HEK293 (cell line): ENCODE data around the gene EPN1.

ENCODE experiments used
- CTCF ChIA-PET: fragments of 350-600 bp; formaldehyde crosslinking; extraction: SDS; loops from one replicate; lab custom pipeline; 2021; ENCODE audit warnings: antibody characterized with exemption; lab: Yijun Ruan, JAX
- POLR2A ChIA-PET: fragments of 300-600 bp; formaldehyde crosslinking; extraction: SDS; loops from one replicate; lab custom pipeline; 2020; ENCODE audit warnings: antibody characterized with exemption, inconsistent platforms; lab: Yijun Ruan, JAX
- H3K27ac ChIP-seq: fragments of 200-500 bp; sonication (Bioruptor generic); 2 replicates; pipeline ENCODE4 v1.5.1; 2014; ENCODE audit warnings: low read depth, low read length, control low read depth, inconsistent platforms; ENCODE audit errors: extremely low read depth
- H3K36me3 ChIP-seq, 2 experiments: fragments of 200-500 bp in 1 of 2; sonication (Bioruptor generic) in 1 of 2; 1 replicate in 1 of 2; 2 replicates in 1 of 2; pipeline ENCODE4 v1.5.1; 2014 to 2017; ENCODE audit warnings: inconsistent platforms in 2 of 2, low read length in 2 of 2; ENCODE audit not compliant: control insufficient read depth in 2 of 2, insufficient read depth in 1 of 2
- H3K4me1 ChIP-seq: fragments of 200-500 bp; sonication (Bioruptor generic); 2 replicates; pipeline ENCODE4 v1.5.1; 2014; ENCODE audit warnings: mild to moderate bottlenecking, low read length, inconsistent platforms; ENCODE audit not compliant: control insufficient read depth, insufficient read depth
- H3K4me3 ChIP-seq: 2 replicates; pipeline ENCODE4 v1.5.1; 2011; ENCODE audit warnings: low read depth, mild to moderate bottlenecking, control low read depth, low read length, moderate library complexity
- H3K9me3 ChIP-seq: fragments of 200-500 bp; sonication (Bioruptor generic); 2 replicates; pipeline ENCODE4 v1.5.1; 2014; ENCODE audit warnings: low read depth, low read length, inconsistent platforms; ENCODE audit not compliant: control insufficient read depth, insufficient read depth
- BCL11A ChIP-seq: fragments of 450-650 bp; formaldehyde crosslinking; IDR thresholded peaks from 2 replicates; pipeline ENCODE4 v1.5.1; 2016; ENCODE audit warnings: low read depth, missing biosample characterization, missing genetic modification characterization
- HOXC10 ChIP-seq: sonication (generic); formaldehyde crosslinking; IDR thresholded peaks from 2 replicates; pipeline ENCODE4 v1.8.1; 2023; ENCODE audit warnings: mild to moderate bottlenecking, missing genetic modification reagents
- HOXD13 ChIP-seq: sonication (generic); formaldehyde crosslinking; IDR thresholded peaks from 2 replicates; pipeline ENCODE4 v1.8.0; 2022; ENCODE audit warnings: missing genetic modification reagents, borderline replicate concordance
- MEIS1 ChIP-seq: sonication (generic); formaldehyde crosslinking; IDR thresholded peaks from 2 replicates; pipeline ENCODE4 v1.8.1; 2022; ENCODE audit warnings: missing genetic modification reagents, mild to moderate bottlenecking, borderline replicate concordance
- SCRT2 ChIP-seq: fragments of 450-650 bp; formaldehyde crosslinking; IDR thresholded peaks from 2 replicates; pipeline ENCODE4 v1.5.1; 2016; ENCODE audit warnings: missing biosample characterization, missing genetic modification characterization
- YY1 ChIP-seq: fragments of 450-650 bp; formaldehyde crosslinking; IDR thresholded peaks from 2 replicates; pipeline ENCODE4 v1.5.1; 2018; ENCODE audit warnings: missing biosample characterization, missing genetic modification characterization
- ZBTB48 ChIP-seq: fragments of 450-650 bp; formaldehyde crosslinking; IDR thresholded peaks from 2 replicates; pipeline ENCODE4 v1.5.1; 2016; ENCODE audit warnings: missing biosample characterization, missing genetic modification characterization
- ZBTB6 ChIP-seq: fragments of 450-650 bp; formaldehyde crosslinking; IDR thresholded peaks from 2 replicates; pipeline ENCODE4 v1.5.1; 2017; ENCODE audit warnings: missing biosample characterization, missing genetic modification characterization
- ZFP69B ChIP-seq: fragments of 450-650 bp; formaldehyde crosslinking; IDR thresholded peaks from 2 replicates; pipeline ENCODE4 v1.5.1; 2016; ENCODE audit warnings: missing biosample characterization, missing genetic modification characterization
- ZNF112 ChIP-seq: fragments of 450-650 bp; formaldehyde crosslinking; IDR thresholded peaks from 2 replicates; pipeline ENCODE4 v1.5.0; 2017; ENCODE audit warnings: missing biosample characterization, missing genetic modification characterization
- ZNF114 ChIP-seq: fragments of 450-650 bp; formaldehyde crosslinking; IDR thresholded peaks from 2 replicates; pipeline ENCODE4 v1.5.0; 2017; ENCODE audit warnings: missing biosample characterization, missing genetic modification characterization
- ZNF140 ChIP-seq: fragments of 450-650 bp; formaldehyde crosslinking; IDR thresholded peaks from 2 replicates; pipeline ENCODE4 v1.5.1; 2016; ENCODE audit warnings: missing biosample characterization, missing genetic modification characterization
- ZNF146 ChIP-seq: fragments of 450-650 bp; formaldehyde crosslinking; IDR thresholded peaks from 2 replicates; pipeline ENCODE4 v1.5.1; 2016; ENCODE audit warnings: missing biosample characterization, missing genetic modification characterization
- ZNF221 ChIP-seq: fragments of 450-650 bp; formaldehyde crosslinking; IDR thresholded peaks from 2 replicates; pipeline ENCODE4 v1.5.1; 2017; ENCODE audit warnings: missing biosample characterization, missing genetic modification characterization, borderline replicate concordance
- ZNF248 ChIP-seq: fragments of 450-650 bp; formaldehyde crosslinking; IDR thresholded peaks from 2 replicates; pipeline ENCODE4 v1.5.1; 2017; ENCODE audit warnings: missing biosample characterization, missing genetic modification characterization
- ZNF324 ChIP-seq: fragments of 450-650 bp; formaldehyde crosslinking; IDR thresholded peaks from 2 replicates; pipeline ENCODE4 v1.5.1; 2016; ENCODE audit warnings: missing biosample characterization, missing genetic modification characterization
- ZNF394 ChIP-seq: fragments of 450-650 bp; formaldehyde crosslinking; IDR thresholded peaks from 2 replicates; pipeline ENCODE4 v1.5.1; 2016; ENCODE audit warnings: missing biosample characterization, missing genetic modification characterization, mild to moderate bottlenecking, moderate library complexity, borderline replicate concordance
- ZNF423 ChIP-seq: fragments of 450-650 bp; formaldehyde crosslinking; IDR thresholded peaks from 2 replicates; pipeline ENCODE4 v1.5.1; 2016; ENCODE audit warnings: missing biosample characterization, missing genetic modification characterization
- ZNF48 ChIP-seq: fragments of 450-650 bp; formaldehyde crosslinking; IDR thresholded peaks from 2 replicates; pipeline ENCODE4 v1.5.1; 2016; ENCODE audit warnings: missing biosample characterization, missing genetic modification characterization
- ZNF529 ChIP-seq: fragments of 450-650 bp; formaldehyde crosslinking; IDR thresholded peaks from 2 replicates; pipeline ENCODE4 v1.5.1; 2017; ENCODE audit warnings: missing genetic modification characterization, missing biosample characterization; ENCODE audit not compliant: insufficient replicate concordance
- ZNF624 ChIP-seq: fragments of 450-650 bp; formaldehyde crosslinking; IDR thresholded peaks from 2 replicates; pipeline ENCODE4 v1.5.1; 2017; ENCODE audit warnings: missing biosample characterization, missing genetic modification characterization
- ZNF791 ChIP-seq: fragments of 450-650 bp; formaldehyde crosslinking; IDR thresholded peaks from 2 replicates; pipeline ENCODE4 v1.5.1; 2016; ENCODE audit warnings: missing biosample characterization, missing genetic modification characterization
- ZXDB ChIP-seq: fragments of 450-650 bp; formaldehyde crosslinking; IDR thresholded peaks from 2 replicates; pipeline ENCODE4 v1.5.1; 2016; ENCODE audit warnings: missing biosample characterization, missing genetic modification characterization
- TF ChIP-seq, protein P1 (sequence below): sonication (generic); formaldehyde crosslinking; IDR thresholded peaks from 2 replicates; pipeline ENCODE4 v1.8.1; 2022; ENCODE audit warnings: mild to moderate bottlenecking, moderate library complexity, missing genetic modification reagents
- TF ChIP-seq, protein P2 (sequence below): fragments of 450-650 bp; formaldehyde crosslinking; IDR thresholded peaks from 2 replicates; pipeline ENCODE4 v1.5.1; 2016; ENCODE audit warnings: missing biosample characterization, missing genetic modification characterization, low read depth
- TF ChIP-seq, protein P3 (sequence below): fragments of 450-650 bp; formaldehyde crosslinking; IDR thresholded peaks from 2 replicates; pipeline ENCODE4 v1.5.1; 2017; ENCODE audit warnings: missing biosample characterization, missing genetic modification characterization
- TF ChIP-seq, protein P4 (sequence below): fragments of 450-650 bp; IDR thresholded peaks from 2 replicates; pipeline ENCODE4 v1.5.1; 2018; ENCODE audit warnings: missing biosample characterization, mild to moderate bottlenecking, missing genetic modification characterization

Gene EPN1

DNA sequence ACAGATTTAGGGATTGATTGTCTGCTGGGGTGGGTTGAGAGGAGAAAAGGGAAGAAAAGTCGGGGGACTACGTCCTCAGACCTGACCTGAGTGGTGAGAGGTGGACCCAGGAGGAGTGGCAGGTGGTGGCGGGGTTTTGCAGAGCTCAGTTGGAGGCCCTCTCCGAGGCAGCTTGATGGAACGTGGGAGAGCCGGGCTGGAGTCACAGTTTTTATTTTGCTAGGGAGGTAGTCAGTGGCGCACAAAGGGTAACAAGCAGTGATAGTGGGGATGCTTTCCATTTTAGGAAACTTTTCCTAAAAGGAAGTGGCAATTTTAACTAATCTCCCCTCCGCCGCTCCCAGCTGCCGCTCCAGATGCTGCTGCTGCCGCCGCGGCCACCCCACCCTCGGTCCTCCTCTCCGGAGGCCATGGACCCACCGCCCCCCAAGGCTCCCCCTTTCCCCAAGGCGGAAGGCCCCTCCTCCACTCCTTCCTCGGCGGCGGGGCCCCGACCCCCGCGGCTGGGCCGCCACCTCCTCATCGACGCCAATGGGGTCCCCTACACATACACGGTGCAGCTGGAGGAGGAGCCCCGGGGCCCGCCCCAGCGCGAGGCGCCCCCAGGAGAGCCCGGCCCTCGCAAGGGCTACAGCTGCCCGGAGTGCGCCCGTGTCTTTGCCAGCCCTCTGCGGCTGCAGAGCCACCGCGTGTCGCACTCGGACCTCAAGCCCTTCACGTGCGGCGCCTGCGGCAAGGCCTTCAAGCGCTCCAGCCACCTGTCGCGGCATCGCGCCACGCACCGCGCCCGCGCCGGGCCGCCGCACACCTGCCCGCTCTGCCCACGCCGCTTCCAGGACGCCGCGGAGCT is 32.6 kb upstream of the EPN1 start (continued):
- TF ChIP-seq SCRT2 (tag by site-specific recombination) (peak; percentile 26; the same call in 1 of the 2 replicates), ZNF394 (tag by site-specific recombination) (no peak), ZNF423 (tag by site-specific recombination) (no peak), ZNF114 (no peak), ZFP69B (no peak), ZBTB6 (no peak), HOXC10 (CRISPR knock-in tag) (no peak), ZNF248 (tag by site-specific recombination) (no peak), BCL11A (no peak), ZNF791 (no peak), ZNF529 (tag by site-specific recombination) (no peak)
- TF ChIP-seq, protein P1, sequence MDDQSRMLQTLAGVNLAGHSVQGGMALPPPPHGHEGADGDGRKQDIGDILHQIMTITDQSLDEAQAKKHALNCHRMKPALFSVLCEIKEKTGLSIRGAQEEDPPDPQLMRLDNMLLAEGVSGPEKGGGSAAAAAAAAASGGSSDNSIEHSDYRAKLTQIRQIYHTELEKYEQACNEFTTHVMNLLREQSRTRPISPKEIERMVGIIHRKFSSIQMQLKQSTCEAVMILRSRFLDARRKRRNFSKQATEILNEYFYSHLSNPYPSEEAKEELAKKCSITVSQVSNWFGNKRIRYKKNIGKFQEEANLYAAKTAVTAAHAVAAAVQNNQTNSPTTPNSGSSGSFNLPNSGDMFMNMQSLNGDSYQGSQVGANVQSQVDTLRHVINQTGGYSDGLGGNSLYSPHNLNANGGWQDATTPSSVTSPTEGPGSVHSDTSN (CRISPR knock-in tag): 0 out of 2 replicates have a peak, but pooled peaks have one; percentile 61
- TF ChIP-seq, protein P2, sequence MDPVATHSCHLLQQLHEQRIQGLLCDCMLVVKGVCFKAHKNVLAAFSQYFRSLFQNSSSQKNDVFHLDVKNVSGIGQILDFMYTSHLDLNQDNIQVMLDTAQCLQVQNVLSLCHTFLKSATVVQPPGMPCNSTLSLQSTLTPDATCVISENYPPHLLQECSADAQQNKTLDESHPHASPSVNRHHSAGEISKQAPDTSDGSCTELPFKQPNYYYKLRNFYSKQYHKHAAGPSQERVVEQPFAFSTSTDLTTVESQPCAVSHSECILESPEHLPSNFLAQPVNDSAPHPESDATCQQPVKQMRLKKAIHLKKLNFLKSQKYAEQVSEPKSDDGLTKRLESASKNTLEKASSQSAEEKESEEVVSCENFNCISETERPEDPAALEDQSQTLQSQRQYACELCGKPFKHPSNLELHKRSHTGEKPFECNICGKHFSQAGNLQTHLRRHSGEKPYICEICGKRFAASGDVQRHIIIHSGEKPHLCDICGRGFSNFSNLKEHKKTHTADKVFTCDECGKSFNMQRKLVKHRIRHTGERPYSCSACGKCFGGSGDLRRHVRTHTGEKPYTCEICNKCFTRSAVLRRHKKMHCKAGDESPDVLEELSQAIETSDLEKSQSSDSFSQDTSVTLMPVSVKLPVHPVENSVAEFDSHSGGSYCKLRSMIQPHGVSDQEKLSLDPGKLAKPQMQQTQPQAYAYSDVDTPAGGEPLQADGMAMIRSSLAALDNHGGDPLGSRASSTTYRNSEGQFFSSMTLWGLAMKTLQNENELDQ (tag by site-specific recombination): no peak

DNA sequence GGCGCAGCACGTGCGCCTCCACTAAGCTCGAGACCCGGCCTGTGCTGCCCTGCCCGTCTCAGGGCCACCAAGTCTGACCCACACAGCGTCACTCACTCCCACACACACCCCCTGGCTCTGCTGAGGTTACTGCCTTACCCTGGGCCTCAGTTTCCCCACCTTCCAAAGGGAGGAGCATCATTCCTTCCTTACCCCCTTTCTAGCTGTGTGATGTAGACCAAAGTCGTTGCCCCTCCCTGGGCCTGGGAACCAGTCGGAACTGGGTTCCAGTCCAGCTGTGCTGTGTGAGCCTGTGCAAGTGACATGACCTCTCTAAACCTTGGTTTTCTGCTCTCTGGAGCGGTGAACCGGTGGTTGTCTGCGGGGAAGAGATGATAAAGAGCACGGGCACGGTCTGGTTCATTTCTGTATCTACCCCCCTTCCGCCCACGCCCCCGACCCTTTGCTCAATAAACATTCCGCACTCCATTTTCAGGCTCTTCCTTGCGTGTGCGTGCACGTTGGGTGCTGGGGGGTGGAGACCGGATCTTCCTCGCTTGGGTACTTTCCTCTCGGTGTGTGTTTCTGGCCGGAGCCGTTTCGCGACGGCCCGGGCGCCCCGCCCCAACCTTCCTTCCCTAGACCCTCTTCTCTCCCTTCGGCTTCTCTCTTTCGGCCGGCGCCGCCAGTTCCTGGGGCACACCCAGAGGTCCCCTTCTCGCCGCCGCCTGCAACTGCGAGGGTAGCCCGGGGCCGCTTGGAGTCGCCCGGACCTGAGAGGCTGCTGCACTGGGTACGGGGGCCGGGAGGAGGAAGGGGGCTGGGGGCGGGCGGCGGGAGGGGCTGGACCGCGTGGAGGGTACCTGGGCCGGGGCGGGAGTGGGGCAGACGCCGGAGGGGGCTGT is 31.8 kb upstream of the EPN1 start, which contains the start of gene ZNF581:
TSS of gene ZNF581 (plus strand) at position 647 of the 884 bp plus-strand sequence. CDS start 923 bp downstream, outside the sequence.
- CTCF ChIA-PET: interaction anchor here (0.7 to 1.9 kb wide), 4 partner anchors 9 to 11 kb away, joined by 3 to 8 read pairs (median 4); no protein-coding TSS in a partner anchor
- peak; percentile 82 for TF ChIP-seq ZBTB48 (tag by site-specific recombination)
- TF ChIP-seq ZNF624 (tag by site-specific recombination): no peak
- TF ChIP-seq YY1: peak; percentile 76
- TF ChIP-seq ZNF221 (tag by site-specific recombination): no peak
- TF ChIP-seq ZNF48: no peak
- TF ChIP-seq MEIS1: no peak
- TF ChIP-seq HOXD13 (CRISPR knock-in tag): peak; percentile 74; the same call in 1 of the 2 replicates
- TF ChIP-seq, protein P3, sequence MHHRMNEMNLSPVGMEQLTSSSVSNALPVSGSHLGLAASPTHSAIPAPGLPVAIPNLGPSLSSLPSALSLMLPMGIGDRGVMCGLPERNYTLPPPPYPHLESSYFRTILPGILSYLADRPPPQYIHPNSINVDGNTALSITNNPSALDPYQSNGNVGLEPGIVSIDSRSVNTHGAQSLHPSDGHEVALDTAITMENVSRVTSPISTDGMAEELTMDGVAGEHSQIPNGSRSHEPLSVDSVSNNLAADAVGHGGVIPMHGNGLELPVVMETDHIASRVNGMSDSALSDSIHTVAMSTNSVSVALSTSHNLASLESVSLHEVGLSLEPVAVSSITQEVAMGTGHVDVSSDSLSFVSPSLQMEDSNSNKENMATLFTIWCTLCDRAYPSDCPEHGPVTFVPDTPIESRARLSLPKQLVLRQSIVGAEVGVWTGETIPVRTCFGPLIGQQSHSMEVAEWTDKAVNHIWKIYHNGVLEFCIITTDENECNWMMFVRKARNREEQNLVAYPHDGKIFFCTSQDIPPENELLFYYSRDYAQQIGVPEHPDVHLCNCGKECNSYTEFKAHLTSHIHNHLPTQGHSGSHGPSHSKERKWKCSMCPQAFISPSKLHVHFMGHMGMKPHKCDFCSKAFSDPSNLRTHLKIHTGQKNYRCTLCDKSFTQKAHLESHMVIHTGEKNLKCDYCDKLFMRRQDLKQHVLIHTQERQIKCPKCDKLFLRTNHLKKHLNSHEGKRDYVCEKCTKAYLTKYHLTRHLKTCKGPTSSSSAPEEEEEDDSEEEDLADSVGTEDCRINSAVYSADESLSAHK: peak; percentile 68
- no peak for TF ChIP-seq ZNF140 (tag by site-specific recombination)
- TF ChIP-seq, protein P4, sequence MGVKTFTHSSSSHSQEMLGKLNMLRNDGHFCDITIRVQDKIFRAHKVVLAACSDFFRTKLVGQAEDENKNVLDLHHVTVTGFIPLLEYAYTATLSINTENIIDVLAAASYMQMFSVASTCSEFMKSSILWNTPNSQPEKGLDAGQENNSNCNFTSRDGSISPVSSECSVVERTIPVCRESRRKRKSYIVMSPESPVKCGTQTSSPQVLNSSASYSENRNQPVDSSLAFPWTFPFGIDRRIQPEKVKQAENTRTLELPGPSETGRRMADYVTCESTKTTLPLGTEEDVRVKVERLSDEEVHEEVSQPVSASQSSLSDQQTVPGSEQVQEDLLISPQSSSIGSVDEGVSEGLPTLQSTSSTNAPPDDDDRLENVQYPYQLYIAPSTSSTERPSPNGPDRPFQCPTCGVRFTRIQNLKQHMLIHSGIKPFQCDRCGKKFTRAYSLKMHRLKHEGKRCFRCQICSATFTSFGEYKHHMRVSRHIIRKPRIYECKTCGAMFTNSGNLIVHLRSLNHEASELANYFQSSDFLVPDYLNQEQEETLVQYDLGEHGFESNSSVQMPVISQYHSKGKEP (tag by site-specific recombination): peak; percentile 33; the same call in 1 of the 2 replicates
- peak; percentile 96 for TF ChIP-seq ZXDB (tag by site-specific recombination)
- peak; percentile 27; the same call in 1 of the 2 replicates for TF ChIP-seq ZNF146
- no peak; the same call in 1 of the 2 replicates for TF ChIP-seq ZNF324
- no peak for TF ChIP-seq ZNF112 (tag by site-specific recombination)

More for the DNA sequence above, 31.8 kb upstream of the EPN1 start, which contains the start of gene ZNF581:
- POLR2A ChIA-PET: interaction anchor here (0.5 to 2.2 kb wide), 9 partner anchors 9 to 181 kb away, joined by 3 to 36 read pairs (median 5); partner anchors contain the start of genes U2AF2 and ZNF784
- peak within 1 kb of the TSS; percentile 83 for H3K27ac ChIP-seq
- H3K4me1 ChIP-seq: peaks cover 27% of the 10 kb centered on the region
- H3K36me3 ChIP-seq: peaks cover 17 to 21% of the 10 kb centered on the region in 2 experiments; a peak in 2 of 3 replicates
- no peaks in the 10 kb centered on the region for H3K9me3 ChIP-seq
- H3K4me3 ChIP-seq: peak within 1 kb of the TSS; percentile 61
